Endothelial cell (in vitro differentiated cells): ENCODE results near the gene DCTN3. TPM values are rescaled to one million over a fixed set of nuclear protein-coding genes. Genes with fewer than 3 reads are reported as not detected.

Experiments
- DNase-seq: peaks from one replicate; pipeline ENCODE4 v3.0.0; 2021; ENCODE audit warnings: low spot score
- H3K27ac Mint-ChIP-seq: one replicate; pipeline ENCODE4 v1.8.0; 2021; ENCODE audit warnings: mixed read lengths, inconsistent platforms; ENCODE audit not compliant: unreplicated experiment
- H3K27me3 Mint-ChIP-seq: one replicate; pipeline ENCODE4 v1.8.0; 2021; ENCODE audit warnings: mild to moderate bottlenecking, moderate library complexity, mixed read lengths, inconsistent platforms; ENCODE audit not compliant: unreplicated experiment
- H3K36me3 Mint-ChIP-seq: one replicate; pipeline ENCODE4 v1.8.0; 2021; ENCODE audit warnings: mild to moderate bottlenecking, low read depth, mixed read lengths, inconsistent platforms; ENCODE audit not compliant: unreplicated experiment
- H3K4me1 Mint-ChIP-seq: one replicate; pipeline ENCODE4 v1.8.0; 2021; ENCODE audit warnings: mild to moderate bottlenecking, mixed read lengths, inconsistent platforms; ENCODE audit not compliant: unreplicated experiment
- H3K4me3 Mint-ChIP-seq: one replicate; pipeline ENCODE4 v1.8.0; 2021; ENCODE audit warnings: mild to moderate bottlenecking, mixed read lengths, inconsistent platforms; ENCODE audit not compliant: unreplicated experiment
- H3K9me3 Mint-ChIP-seq: one replicate; pipeline ENCODE4 v1.8.0; 2021; ENCODE audit warnings: mixed read lengths, inconsistent platforms; ENCODE audit not compliant: unreplicated experiment
- total RNA-seq: library from RNA; stranded (reverse); fragmentation: NEBNext Ultra II Directional; extraction: Animal tissue kit (Norgen Biotek cat#: 25700); gene quantifications from one replicate; pipeline ENCODE4 v1.2.1, GENCODE V29; 2021; ENCODE audit not compliant: unreplicated experiment
- TF ChIP-seq, protein P1 (sequence below): fragments of 200-600 bp; sonication (generic); IDR thresholded peaks from one replicate; pipeline ENCODE4 v1.5.0; 2021; ENCODE audit warnings: antibody characterized with exemption; ENCODE audit not compliant: unreplicated experiment

The DCTN3 gene
- total RNA-seq, 1 donor from 2014 or later = 81.5 TPM

DNA sequence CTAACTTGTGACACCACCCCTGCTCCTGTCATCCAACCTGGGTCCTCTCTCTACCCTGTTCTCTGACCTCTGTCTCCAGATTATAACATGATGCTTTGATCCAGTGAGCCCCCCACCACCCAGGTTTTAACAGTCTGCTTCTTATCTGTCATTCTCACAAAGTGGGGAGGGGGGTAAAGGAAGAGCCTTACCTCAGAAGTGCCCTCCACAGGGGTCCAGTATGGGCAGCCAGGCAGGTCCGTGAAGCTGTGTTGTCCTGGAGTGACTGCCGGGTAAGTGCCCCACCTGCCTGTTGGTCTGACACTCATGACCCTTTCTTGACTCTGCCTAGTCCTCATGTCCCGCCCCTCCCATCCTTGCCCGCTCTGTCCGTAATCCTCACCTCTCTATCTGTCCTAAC is 35.1 kb upstream of the DCTN3 start:
- TF ChIP-seq, protein P1, sequence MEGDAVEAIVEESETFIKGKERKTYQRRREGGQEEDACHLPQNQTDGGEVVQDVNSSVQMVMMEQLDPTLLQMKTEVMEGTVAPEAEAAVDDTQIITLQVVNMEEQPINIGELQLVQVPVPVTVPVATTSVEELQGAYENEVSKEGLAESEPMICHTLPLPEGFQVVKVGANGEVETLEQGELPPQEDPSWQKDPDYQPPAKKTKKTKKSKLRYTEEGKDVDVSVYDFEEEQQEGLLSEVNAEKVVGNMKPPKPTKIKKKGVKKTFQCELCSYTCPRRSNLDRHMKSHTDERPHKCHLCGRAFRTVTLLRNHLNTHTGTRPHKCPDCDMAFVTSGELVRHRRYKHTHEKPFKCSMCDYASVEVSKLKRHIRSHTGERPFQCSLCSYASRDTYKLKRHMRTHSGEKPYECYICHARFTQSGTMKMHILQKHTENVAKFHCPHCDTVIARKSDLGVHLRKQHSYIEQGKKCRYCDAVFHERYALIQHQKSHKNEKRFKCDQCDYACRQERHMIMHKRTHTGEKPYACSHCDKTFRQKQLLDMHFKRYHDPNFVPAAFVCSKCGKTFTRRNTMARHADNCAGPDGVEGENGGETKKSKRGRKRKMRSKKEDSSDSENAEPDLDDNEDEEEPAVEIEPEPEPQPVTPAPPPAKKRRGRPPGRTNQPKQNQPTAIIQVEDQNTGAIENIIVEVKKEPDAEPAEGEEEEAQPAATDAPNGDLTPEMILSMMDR = no peak
- no peak overlapping the region for H3K27ac Mint-ChIP-seq
- no peak overlapping the region for H3K4me3 Mint-ChIP-seq
- H3K36me3 Mint-ChIP-seq = peaks cover under 1% of the 10 kb centered on the region
- H3K27me3 Mint-ChIP-seq = peaks cover 13% of the 10 kb centered on the region
- H3K4me1 Mint-ChIP-seq = peaks cover 24% of the 10 kb centered on the region
- H3K9me3 Mint-ChIP-seq = no peaks in the 10 kb centered on the region
- no peak for DNase-seq

DNA sequence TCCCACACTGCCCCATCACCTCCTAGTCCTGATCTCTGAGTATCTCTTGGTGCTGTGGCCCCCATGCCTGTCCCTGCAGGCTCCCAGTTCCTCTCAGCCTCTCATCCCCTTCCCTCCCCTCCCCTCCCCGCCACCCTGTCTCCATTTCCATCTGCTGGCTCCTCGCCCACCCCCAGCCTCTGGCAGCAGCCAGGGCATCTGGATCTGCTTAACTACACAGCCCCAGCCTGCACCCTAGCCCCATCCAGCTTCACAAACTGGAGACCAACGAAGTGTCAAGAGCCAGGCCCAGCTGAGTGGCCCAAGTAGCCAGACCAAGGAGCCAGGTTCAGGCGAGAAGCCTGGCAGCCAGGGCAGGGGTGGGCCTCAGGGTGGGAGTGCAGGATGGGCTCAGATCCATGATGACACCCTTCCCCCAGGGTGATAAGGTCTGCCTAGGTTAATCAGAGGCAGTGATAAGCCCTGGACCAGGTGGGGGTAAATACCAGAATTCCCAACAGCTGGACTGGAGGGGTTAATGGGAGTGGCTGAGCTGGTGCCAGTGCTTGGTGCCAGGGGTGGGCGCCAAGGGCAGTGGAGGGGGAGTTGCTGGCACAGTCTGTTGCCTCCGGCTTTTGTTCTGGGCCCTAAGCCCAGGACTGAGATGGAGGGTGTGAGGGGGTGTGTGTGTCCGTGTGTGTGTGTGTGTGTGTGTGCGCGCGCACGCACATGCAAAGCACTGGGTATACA is 34.2 kb upstream of the DCTN3 start:
- Mint-ChIP-seq H3K27ac (no peak overlapping the region), H3K27me3 (peaks cover 13% of the 10 kb centered on the region), H3K9me3 (no peaks in the 10 kb centered on the region), H3K4me1 (peaks cover 24% of the 10 kb centered on the region), H3K4me3 (peak overlapping the region; percentile 32), H3K36me3 (no peaks in the 10 kb centered on the region)
- DNase-seq = no peak
- TF ChIP-seq, protein P1 = no peak

DNA sequence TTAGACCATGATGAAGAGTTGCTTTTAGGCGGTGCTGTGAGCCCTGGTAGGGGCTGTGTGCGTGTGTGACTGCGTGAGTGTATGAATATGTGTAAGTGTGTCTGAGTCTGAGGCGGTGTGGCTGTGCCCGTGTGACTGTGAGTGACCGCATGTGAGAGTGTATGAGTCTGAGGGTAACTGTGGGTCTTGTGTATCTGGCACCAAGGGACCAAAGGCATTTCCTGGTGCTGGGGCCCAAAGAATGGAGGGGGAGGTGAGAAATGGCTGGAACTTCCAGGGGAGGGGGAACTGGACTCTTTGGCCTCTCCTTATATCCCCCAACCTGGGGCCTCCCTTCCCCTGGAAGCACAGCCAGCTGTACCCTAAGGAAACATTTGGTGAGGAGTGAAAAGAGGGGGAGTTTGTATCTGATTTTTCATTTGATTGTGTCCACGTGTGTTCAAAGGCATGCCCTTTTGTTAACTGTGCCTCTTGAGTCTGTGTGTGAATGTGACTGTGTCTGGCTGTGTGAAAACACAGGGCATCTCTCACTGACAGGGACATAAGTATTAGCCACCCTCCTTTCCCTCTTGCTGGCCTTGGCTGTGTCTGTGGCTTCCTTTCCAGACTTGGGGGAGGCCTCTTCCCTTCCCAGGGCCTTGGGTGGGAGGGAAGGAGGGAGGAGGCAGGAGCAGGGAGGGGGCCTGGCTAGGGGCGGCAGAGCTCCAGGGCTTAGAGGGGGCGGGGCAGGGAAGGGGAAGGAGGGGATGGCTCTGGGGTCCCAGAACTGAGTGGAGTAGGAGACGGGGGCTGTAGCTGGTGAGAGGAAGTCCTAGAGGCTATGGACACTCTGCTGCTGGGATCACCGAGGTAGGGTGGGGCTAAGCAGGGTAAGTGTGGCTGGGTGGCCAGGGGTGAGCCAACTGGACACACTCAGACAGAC is 33.1 kb upstream of the DCTN3 start:
- H3K4me3 Mint-ChIP-seq = peak overlapping the region; percentile 90
- peaks cover 4% of the 10 kb centered on the region for H3K36me3 Mint-ChIP-seq
- H3K27ac Mint-ChIP-seq = peak overlapping the region; percentile 90
- peaks cover 24% of the 10 kb centered on the region for H3K4me1 Mint-ChIP-seq
- H3K9me3 Mint-ChIP-seq = no peaks in the 10 kb centered on the region
- H3K27me3 Mint-ChIP-seq = peaks cover 14% of the 10 kb centered on the region
- DNase-seq = no peak
- TF ChIP-seq, protein P1 = no peak

DNA sequence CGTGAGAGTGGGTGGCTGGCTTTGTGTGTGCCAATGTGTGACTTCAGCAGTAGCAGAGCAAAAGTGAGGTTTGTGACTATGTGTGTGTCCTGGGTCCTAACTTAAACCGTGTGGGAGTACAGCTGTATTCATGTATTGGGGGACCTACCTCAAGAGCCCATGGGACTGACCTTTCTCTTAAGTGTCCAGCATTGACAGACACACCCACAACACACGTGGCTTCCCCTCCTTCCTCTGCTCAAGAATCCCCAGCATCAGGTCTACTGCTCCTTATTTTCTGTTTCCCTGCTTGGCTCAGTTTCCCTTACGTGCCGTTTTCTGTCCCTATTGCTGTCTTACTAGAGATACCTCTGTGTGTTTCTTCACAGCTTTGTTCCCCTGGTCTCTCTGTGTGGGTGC is 32.3 kb upstream of the DCTN3 start:
- H3K36me3 Mint-ChIP-seq = peaks cover 11% of the 10 kb centered on the region
- TF ChIP-seq, protein P1 = no peak
- H3K9me3 Mint-ChIP-seq = no peaks in the 10 kb centered on the region
- peak overlapping the region; percentile 90 for H3K27ac Mint-ChIP-seq
- no peak for DNase-seq
- peaks cover 31% of the 10 kb centered on the region for H3K4me1 Mint-ChIP-seq
- peak overlapping the region; percentile 90 for H3K4me3 Mint-ChIP-seq
- H3K27me3 Mint-ChIP-seq = peaks cover 15% of the 10 kb centered on the region
